ENCODE results near the gene LENG1. TPM values are rescaled to one million over a fixed set of nuclear protein-coding genes. Genes with fewer than 3 reads are reported as not detected.

LENG1 gene
- total and polyA plus RNA-seq, 9 donors: 5.2 to 14.0 (median 8.5) TPM

GRCh38 chr19:54179262-54179852, 19.8 kb upstream of the LENG1 start:
- TF ChIP-seq EP300 (IDR thresholded peaks at IDR 0.05) (no peak), CTCF (IDR thresholded peaks at IDR 0.05) (no peak), POLR2A (IDR thresholded peaks at IDR 0.05) (no peak)
- Histone ChIP-seq H3K4me1 (ENCODE audit: insufficient read depth) (no peaks in the 10 kb centered on the region), H3K4me3 (no peak overlapping the region), H3K27me3 (no peaks in the 10 kb centered on the region), H3K27ac (no peak overlapping the region), H3K36me3 (no peaks in the 10 kb centered on the region), H3K9me3 (no peaks in the 10 kb centered on the region)
- DNase-seq: no peak
- intact Hi-C loops (cut with DNase I): loop anchor here in 1 of 4 donors (10.0 kb wide), 1 partner anchor 55 kb away; no protein-coding TSS in a partner anchor
- WGBS, 3 donors: 82 to 92% (median 86%) methylated on average over 10 of the region's 10 CpGs

GRCh38 chr19:54178581-54179261, 19.2 kb upstream of the LENG1 start:
- TF ChIP-seq CTCF (IDR thresholded peaks at IDR 0.05) (no peak), POLR2A (IDR thresholded peaks at IDR 0.05) (no peak), EP300 (IDR thresholded peaks at IDR 0.05) (no peak)
- Histone ChIP-seq H3K27me3 (no peaks in the 10 kb centered on the region), H3K9me3 (no peaks in the 10 kb centered on the region), H3K4me1 (ENCODE audit: insufficient read depth) (no peaks in the 10 kb centered on the region), H3K4me3 (no peak overlapping the region), H3K27ac (no peak overlapping the region), H3K36me3 (no peaks in the 10 kb centered on the region)
- DNase-seq: no peak
- intact Hi-C loops (cut with DNase I): loop anchor here in 1 of 4 donors (10.0 kb wide), 1 partner anchor 56 kb away; no protein-coding TSS in a partner anchor
- 73 to 82% (median 73%) methylated on average over 23 of the region's 23 CpGs for WGBS, 3 donors

- Histone ChIP-seq H3K4me3 (no peak overlapping the region), H3K36me3 (no peaks in the 10 kb centered on the region), H3K9me3 (no peaks in the 10 kb centered on the region), H3K27ac (no peak overlapping the region), H3K4me1 (ENCODE audit: insufficient read depth) (no peaks in the 10 kb centered on the region), H3K27me3 (no peaks in the 10 kb centered on the region)
- intact Hi-C loops (cut with DNase I): loop anchor here in 2 of 4 donors (5.0 to 10.0 kb wide), 2 partner anchors 58 to 61 kb away; no protein-coding TSS in a partner anchor
- no peak for DNase-seq
- 57 to 61% (median 60%) methylated on average over 18 to 25 of the region's 25 CpGs for WGBS, 3 donors
- no peak for TF ChIP-seq CTCF (IDR thresholded peaks at IDR 0.05)
- no peak for TF ChIP-seq EP300 (IDR thresholded peaks at IDR 0.05)
- TF ChIP-seq POLR2A (IDR thresholded peaks at IDR 0.05): no peak
Observed at GRCh38 chr19:54173951-54174834, 14.7 kb upstream of the LENG1 start.

GRCh38 chr19:54173359-54173699, 13.8 kb upstream of the LENG1 start:
- H3K36me3 ChIP-seq: no peaks in the 10 kb centered on the region
- no peaks in the 10 kb centered on the region for H3K27me3 ChIP-seq
- no peak for DNase-seq
- H3K4me1 ChIP-seq (ENCODE audit: insufficient read depth): no peaks in the 10 kb centered on the region
- TF ChIP-seq EP300 (IDR thresholded peaks at IDR 0.05): no peak
- no peak for TF ChIP-seq CTCF (IDR thresholded peaks at IDR 0.05)
- TF ChIP-seq POLR2A (IDR thresholded peaks at IDR 0.05): no peak
- no peaks in the 10 kb centered on the region for H3K9me3 ChIP-seq
- H3K27ac ChIP-seq: no peak overlapping the region
- 40 to 51% (median 44%) methylated on average over 15 of the region's 15 CpGs for WGBS, 3 donors
- intact Hi-C loops (cut with DNase I): loop anchor here in 2 of 4 donors (5.0 to 10.0 kb wide), 2 partner anchors 59 to 61 kb away; no protein-coding TSS in a partner anchor
- no peak overlapping the region for H3K4me3 ChIP-seq
